ENCODE data around the gene ZBTB7C.

- TF ChIP-seq POLR2A (IDR thresholded peaks at IDR 0.05; ENCODE audit: low read depth, low read length) (no peak), POLR2AphosphoS5 (IDR thresholded peaks at IDR 0.05; ENCODE audit: low read depth, low read length) (no peak), TAF1 (IDR thresholded peaks at IDR 0.05; ENCODE audit: low read depth, low read length) (no peak), SPI1 (IDR thresholded peaks at IDR 0.05; ENCODE audit: low read depth, low read length) (no peak)
Measured at GRCh38 chr18:48060346-48060745, 348.8 kb downstream of the ZBTB7C start.

Measured in GM12891 (cell line).